ENCODE results near the gene RARB.

- TF ChIP-seq, protein P1, sequence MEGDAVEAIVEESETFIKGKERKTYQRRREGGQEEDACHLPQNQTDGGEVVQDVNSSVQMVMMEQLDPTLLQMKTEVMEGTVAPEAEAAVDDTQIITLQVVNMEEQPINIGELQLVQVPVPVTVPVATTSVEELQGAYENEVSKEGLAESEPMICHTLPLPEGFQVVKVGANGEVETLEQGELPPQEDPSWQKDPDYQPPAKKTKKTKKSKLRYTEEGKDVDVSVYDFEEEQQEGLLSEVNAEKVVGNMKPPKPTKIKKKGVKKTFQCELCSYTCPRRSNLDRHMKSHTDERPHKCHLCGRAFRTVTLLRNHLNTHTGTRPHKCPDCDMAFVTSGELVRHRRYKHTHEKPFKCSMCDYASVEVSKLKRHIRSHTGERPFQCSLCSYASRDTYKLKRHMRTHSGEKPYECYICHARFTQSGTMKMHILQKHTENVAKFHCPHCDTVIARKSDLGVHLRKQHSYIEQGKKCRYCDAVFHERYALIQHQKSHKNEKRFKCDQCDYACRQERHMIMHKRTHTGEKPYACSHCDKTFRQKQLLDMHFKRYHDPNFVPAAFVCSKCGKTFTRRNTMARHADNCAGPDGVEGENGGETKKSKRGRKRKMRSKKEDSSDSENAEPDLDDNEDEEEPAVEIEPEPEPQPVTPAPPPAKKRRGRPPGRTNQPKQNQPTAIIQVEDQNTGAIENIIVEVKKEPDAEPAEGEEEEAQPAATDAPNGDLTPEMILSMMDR (conservative IDR thresholded peaks at IDR 0.05) = no peak
- TF ChIP-seq ZFX (IDR thresholded peaks at IDR 0.05) = no peak
These were observed 161.8 kb downstream of the RARB start for GRCh38 chr3:25589783-25590258.
